Measurements from ENCODE around the gene TMEM243.

The TMEM243 gene

GRCh38 chr7:87171282-87171934 is 48.1 kb downstream of the TMEM243 start:
- Histone ChIP-seq H3K36me3 (ENCODE audit: control insufficient read depth in 4 of 4, insufficient read depth in 4 of 4, low read length in 3 of 4) (peaks cover 24 to 95% (median 66%) of the 10 kb centered on the region in 4 experiments), H3K4me1 (ENCODE audit: control extremely low read depth in 1 of 4, control insufficient read depth in 4 of 4, insufficient read depth in 4 of 4, low read length in 3 of 4) (peaks cover 0 to 2% (median 0%) of the 10 kb centered on the region in 4 experiments), H3K27me3 (replicated peaks in 2 of 5; ENCODE audit: control insufficient read depth in 4 of 5, insufficient read depth in 5 of 5, low read length in 4 of 5) (no peaks in the 10 kb centered on the region), H3K4me3 (ENCODE audit: control insufficient read depth in 1 of 7, extremely low read depth in 1 of 7, insufficient read depth in 4 of 7, low read depth in 2 of 7, low read length in 6 of 7) (no peak overlapping the region), H3K9me3 (ENCODE audit: control extremely low read depth in 1 of 5, control insufficient read depth in 4 of 5, insufficient read depth in 2 of 5, low read depth in 1 of 5, low read length in 4 of 5) (no peaks in the 10 kb centered on the region), H3K27ac (ENCODE audit: insufficient read depth in 1 of 2, low read depth in 1 of 2, low read length in 2 of 2, poor library complexity in 1 of 2, severe bottlenecking in 2 of 2) (no peak overlapping the region)
- CTCF ChIA-PET, result interaction anchor here (0.8 to 2.6 kb wide), 6 partner anchors 9 to 21 kb away, joined by 3 to 15 read pairs (median 4); no protein-coding TSS in a partner anchor
- POLR2A ChIA-PET, result no interaction called here
- DNase-seq, result no peak

GRCh38 chr7:87170828-87171227 is 48.7 kb downstream of the TMEM243 start:
- H3K9me3 ChIP-seq (ENCODE audit: control extremely low read depth in 1 of 5, control insufficient read depth in 4 of 5, insufficient read depth in 2 of 5, low read depth in 1 of 5, low read length in 4 of 5), result no peaks in the 10 kb centered on the region
- no peaks in the 10 kb centered on the region for H3K4me1 ChIP-seq (ENCODE audit: control extremely low read depth in 1 of 4, control insufficient read depth in 4 of 4, insufficient read depth in 4 of 4, low read length in 3 of 4)
- H3K4me3 ChIP-seq (ENCODE audit: control insufficient read depth in 1 of 7, extremely low read depth in 1 of 7, insufficient read depth in 4 of 7, low read depth in 2 of 7, low read length in 6 of 7), result no peak overlapping the region
- no peak for DNase-seq
- ChIA-PET POLR2A (no interaction called here), CTCF (interaction anchor here (0.8 to 1.5 kb wide), 2 partner anchors 9 to 16 kb away, joined by 3 to 4 read pairs; no protein-coding TSS in a partner anchor)
- H3K27me3 ChIP-seq (replicated peaks in 2 of 5; ENCODE audit: control insufficient read depth in 4 of 5, insufficient read depth in 5 of 5, low read length in 4 of 5), result no peaks in the 10 kb centered on the region
- no peak overlapping the region for H3K27ac ChIP-seq (ENCODE audit: insufficient read depth in 1 of 2, low read depth in 1 of 2, low read length in 2 of 2, poor library complexity in 1 of 2, severe bottlenecking in 2 of 2)
- WGBS (ENCODE audit: insufficient coverage), result 95% methylated on average over 2 of the region's 3 CpGs
- H3K36me3 ChIP-seq (ENCODE audit: control insufficient read depth in 4 of 4, insufficient read depth in 4 of 4, low read length in 3 of 4), result peaks cover 24 to 95% (median 67%) of the 10 kb centered on the region in 4 experiments

- H3K4me1 ChIP-seq (ENCODE audit: control extremely low read depth in 1 of 4, control insufficient read depth in 4 of 4, insufficient read depth in 4 of 4, low read length in 3 of 4), result no peaks in the 10 kb centered on the region
- H3K4me3 ChIP-seq (ENCODE audit: control insufficient read depth in 1 of 7, extremely low read depth in 1 of 7, insufficient read depth in 4 of 7, low read depth in 2 of 7, low read length in 6 of 7), result no peak overlapping the region
- POLR2A ChIA-PET, result no interaction called here
- WGBS (ENCODE audit: insufficient coverage), result 100% methylated on average over 2 of the region's 2 CpGs
- H3K27ac ChIP-seq (ENCODE audit: insufficient read depth in 1 of 2, low read depth in 1 of 2, low read length in 2 of 2, poor library complexity in 1 of 2, severe bottlenecking in 2 of 2), result no peak overlapping the region
- CTCF ChIA-PET, result interaction anchor here (0.9 to 1.1 kb wide), 4 partner anchors 10 to 74 kb away, joined by 3 to 4 read pairs (median 3); no protein-coding TSS in a partner anchor
- DNase-seq, result no peak
- no peaks in the 10 kb centered on the region for H3K9me3 ChIP-seq (ENCODE audit: control extremely low read depth in 1 of 5, control insufficient read depth in 4 of 5, insufficient read depth in 2 of 5, low read depth in 1 of 5, low read length in 4 of 5)
- H3K36me3 ChIP-seq (ENCODE audit: control insufficient read depth in 4 of 4, insufficient read depth in 4 of 4, low read length in 3 of 4), result peaks cover 25 to 68% (median 44%) of the 10 kb centered on the region in 4 experiments
- no peaks in the 10 kb centered on the region for H3K27me3 ChIP-seq (replicated peaks in 2 of 5; ENCODE audit: control insufficient read depth in 4 of 5, insufficient read depth in 5 of 5, low read length in 4 of 5)
Observed at GRCh38 chr7:87164433-87164832, 55.1 kb downstream of the TMEM243 start.

- no CpG with 5 or more reads among the region's 2 CpGs for WGBS (ENCODE audit: insufficient coverage)
- DNase-seq, result no peak
- POLR2A ChIA-PET, result no interaction called here
- H3K27me3 ChIP-seq (replicated peaks in 2 of 5; ENCODE audit: control insufficient read depth in 4 of 5, insufficient read depth in 5 of 5, low read length in 4 of 5), result no peaks in the 10 kb centered on the region
- H3K36me3 ChIP-seq (ENCODE audit: control insufficient read depth in 4 of 4, insufficient read depth in 4 of 4, low read length in 3 of 4), result peaks cover 6 to 22% (median 17%) of the 10 kb centered on the region in 4 experiments
- no peaks in the 10 kb centered on the region for H3K9me3 ChIP-seq (ENCODE audit: control extremely low read depth in 1 of 5, control insufficient read depth in 4 of 5, insufficient read depth in 2 of 5, low read depth in 1 of 5, low read length in 4 of 5)
- no peak overlapping the region for H3K4me3 ChIP-seq (ENCODE audit: control insufficient read depth in 1 of 7, extremely low read depth in 1 of 7, insufficient read depth in 4 of 7, low read depth in 2 of 7, low read length in 6 of 7)
- CTCF ChIA-PET, result interaction anchor here (1.3 to 1.6 kb wide), 3 partner anchors 11 to 34 kb away, joined by 3 to 5 read pairs (median 4); no protein-coding TSS in a partner anchor
- no peak overlapping the region for H3K27ac ChIP-seq (ENCODE audit: insufficient read depth in 1 of 2, low read depth in 1 of 2, low read length in 2 of 2, poor library complexity in 1 of 2, severe bottlenecking in 2 of 2)
- peaks cover 1 to 17% (median 6%) of the 10 kb centered on the region in 4 experiments for H3K4me1 ChIP-seq (ENCODE audit: control extremely low read depth in 1 of 4, control insufficient read depth in 4 of 4, insufficient read depth in 4 of 4, low read length in 3 of 4)
Observed at GRCh38 chr7:87159538-87159937, 60.0 kb downstream of the TMEM243 start.

GRCh38 chr7:87156709-87157108 is 62.8 kb downstream of the TMEM243 start:
- Histone ChIP-seq H3K4me1 (ENCODE audit: control extremely low read depth in 1 of 4, control insufficient read depth in 4 of 4, insufficient read depth in 4 of 4, low read length in 3 of 4) (peaks cover 6 to 34% (median 16%) of the 10 kb centered on the region in 4 experiments), H3K36me3 (ENCODE audit: control insufficient read depth in 4 of 4, insufficient read depth in 4 of 4, low read length in 3 of 4) (peaks cover 0 to 7% (median 5%) of the 10 kb centered on the region in 4 experiments), H3K4me3 (ENCODE audit: control insufficient read depth in 1 of 7, extremely low read depth in 1 of 7, insufficient read depth in 4 of 7, low read depth in 2 of 7, low read length in 6 of 7) (no peak overlapping the region), H3K9me3 (ENCODE audit: control extremely low read depth in 1 of 5, control insufficient read depth in 4 of 5, insufficient read depth in 2 of 5, low read depth in 1 of 5, low read length in 4 of 5) (no peaks in the 10 kb centered on the region), H3K27me3 (replicated peaks in 2 of 5; ENCODE audit: control insufficient read depth in 4 of 5, insufficient read depth in 5 of 5, low read length in 4 of 5) (no peaks in the 10 kb centered on the region), H3K27ac (ENCODE audit: insufficient read depth in 1 of 2, low read depth in 1 of 2, low read length in 2 of 2, poor library complexity in 1 of 2, severe bottlenecking in 2 of 2) (no peak overlapping the region)
- ChIA-PET POLR2A (interaction anchor here (0.5 kb wide), 1 partner anchor 28 kb away, joined by 3 read pairs; no protein-coding TSS in a partner anchor), CTCF (interaction anchor here (0.6 to 2.4 kb wide), 5 partner anchors 11 to 231 kb away, joined by 3 to 5 read pairs (median 3); no protein-coding TSS in a partner anchor)
- no peak for DNase-seq
- WGBS (ENCODE audit: insufficient coverage), result no CpG with 5 or more reads among the region's 2 CpGs

GRCh38 chr7:87155788-87156187 is 63.7 kb downstream of the TMEM243 start:
- ChIA-PET CTCF (interaction anchor here (0.8 to 3.6 kb wide), 6 partner anchors 12 to 230 kb away, joined by 3 to 15 read pairs (median 4); no protein-coding TSS in a partner anchor), POLR2A (no interaction called here)
- DNase-seq, result no peak
- peaks cover 0 to 7% (median 5%) of the 10 kb centered on the region in 4 experiments for H3K36me3 ChIP-seq (ENCODE audit: control insufficient read depth in 4 of 4, insufficient read depth in 4 of 4, low read length in 3 of 4)
- WGBS (ENCODE audit: insufficient coverage), result no CpG with 5 or more reads among the region's 3 CpGs
- no peaks in the 10 kb centered on the region for H3K27me3 ChIP-seq (replicated peaks in 2 of 5; ENCODE audit: control insufficient read depth in 4 of 5, insufficient read depth in 5 of 5, low read length in 4 of 5)
- H3K4me3 ChIP-seq (ENCODE audit: control insufficient read depth in 1 of 7, extremely low read depth in 1 of 7, insufficient read depth in 4 of 7, low read depth in 2 of 7, low read length in 6 of 7), result no peak overlapping the region
- H3K4me1 ChIP-seq (ENCODE audit: control extremely low read depth in 1 of 4, control insufficient read depth in 4 of 4, insufficient read depth in 4 of 4, low read length in 3 of 4), result peaks cover 6 to 39% (median 20%) of the 10 kb centered on the region in 4 experiments
- H3K27ac ChIP-seq (ENCODE audit: insufficient read depth in 1 of 2, low read depth in 1 of 2, low read length in 2 of 2, poor library complexity in 1 of 2, severe bottlenecking in 2 of 2), result no peak overlapping the region
- no peaks in the 10 kb centered on the region for H3K9me3 ChIP-seq (ENCODE audit: control extremely low read depth in 1 of 5, control insufficient read depth in 4 of 5, insufficient read depth in 2 of 5, low read depth in 1 of 5, low read length in 4 of 5)

- Histone ChIP-seq H3K27ac (ENCODE audit: insufficient read depth in 1 of 2, low read depth in 1 of 2, low read length in 2 of 2, poor library complexity in 1 of 2, severe bottlenecking in 2 of 2) (no peak overlapping the region), H3K4me3 (ENCODE audit: control insufficient read depth in 1 of 7, extremely low read depth in 1 of 7, insufficient read depth in 4 of 7, low read depth in 2 of 7, low read length in 6 of 7) (peak overlapping the region in 5 of 7 experiments; percentile 27 to 99 (median 92)), H3K27me3 (replicated peaks in 2 of 5; ENCODE audit: control insufficient read depth in 4 of 5, insufficient read depth in 5 of 5, low read length in 4 of 5) (no peaks in the 10 kb centered on the region), H3K9me3 (ENCODE audit: control extremely low read depth in 1 of 5, control insufficient read depth in 4 of 5, insufficient read depth in 2 of 5, low read depth in 1 of 5, low read length in 4 of 5) (no peaks in the 10 kb centered on the region), H3K4me1 (ENCODE audit: control extremely low read depth in 1 of 4, control insufficient read depth in 4 of 4, insufficient read depth in 4 of 4, low read length in 3 of 4) (peaks cover 6 to 39% (median 20%) of the 10 kb centered on the region in 4 experiments), H3K36me3 (ENCODE audit: control insufficient read depth in 4 of 4, insufficient read depth in 4 of 4, low read length in 3 of 4) (peaks cover 0 to 4% (median 2%) of the 10 kb centered on the region in 4 experiments)
- ChIA-PET CTCF (interaction anchor here (0.9 to 3.6 kb wide), 12 partner anchors 8 to 238 kb away, joined by 3 to 15 read pairs (median 4); partner anchors contain the start of gene ELAPOR2), POLR2A (no interaction called here)
- no peak for DNase-seq
- WGBS (ENCODE audit: insufficient coverage), result no CpG with 5 or more reads among the region's 3 CpGs
Observed at GRCh38 chr7:87154569-87154968, 65.0 kb downstream of the TMEM243 start.
